Measurements from ENCODE around the gene IFT172.

- no peak for TF ChIP-seq CTCF (conservative IDR thresholded peaks at IDR 0.05 in 1 of 2, IDR thresholded peaks at IDR 0.05 in 1 of 2; ENCODE audit: low read depth in 1 of 2, low read length in 2 of 2)
- TF ChIP-seq EZH2 (IDR thresholded peaks at IDR 0.05; ENCODE audit: low read length, missing control alignments) = no peak
Measured at GRCh38 chr2:27502142-27502541, 12.6 kb upstream of the IFT172 start.
